NCI-H1694 treated with DMSO at 0.1 percent for 48 hours (cell line): Measurements from ENCODE around the gene PUDP.
"Not testable (repeated sequence)": the region's sequence is repeated elsewhere in the genome, so short reads cannot be mapped to it uniquely, and the experiment has no call there.

Source experiments
- DNase-seq: peaks from one replicate; lab custom pipeline; 2025; lab: John Stamatoyannopoulos, UW

Gene PUDP

DNA sequence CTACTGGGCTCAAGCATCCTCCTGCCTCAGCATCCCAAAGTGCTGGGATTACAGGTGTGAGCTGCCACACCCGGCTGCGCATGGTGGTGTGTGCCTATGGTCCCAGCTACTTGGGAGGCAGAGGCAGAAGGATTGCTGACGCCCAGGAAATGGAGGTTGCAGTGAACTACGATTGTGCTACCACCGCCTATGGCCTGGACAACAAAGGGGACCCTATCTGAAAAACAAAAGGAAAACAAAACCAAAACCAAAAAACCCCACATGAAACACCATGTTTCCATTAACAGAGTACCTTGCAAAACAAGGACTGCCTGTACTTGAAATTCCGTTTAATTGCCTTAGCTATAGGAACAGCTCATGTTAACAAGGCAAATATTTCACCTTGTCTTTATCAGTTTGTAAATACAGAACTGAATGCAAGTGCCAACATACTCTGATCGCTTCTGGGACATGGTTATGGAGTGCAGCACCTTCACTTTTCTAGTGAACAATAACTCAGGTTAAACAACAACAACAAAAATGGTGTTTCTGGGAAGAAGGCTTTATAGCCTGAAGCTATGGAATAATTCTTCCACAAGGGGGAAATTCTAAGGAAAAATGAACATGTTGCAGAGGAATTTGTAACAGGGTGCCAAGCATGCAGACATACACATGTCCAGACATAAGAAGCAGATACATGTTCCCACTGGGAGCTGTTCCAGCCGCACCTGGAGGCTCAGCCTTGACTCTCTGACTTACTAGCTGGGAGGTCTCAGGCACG lies 73.6 kb downstream of the PUDP start:
- no peak for DNase-seq

DNA sequence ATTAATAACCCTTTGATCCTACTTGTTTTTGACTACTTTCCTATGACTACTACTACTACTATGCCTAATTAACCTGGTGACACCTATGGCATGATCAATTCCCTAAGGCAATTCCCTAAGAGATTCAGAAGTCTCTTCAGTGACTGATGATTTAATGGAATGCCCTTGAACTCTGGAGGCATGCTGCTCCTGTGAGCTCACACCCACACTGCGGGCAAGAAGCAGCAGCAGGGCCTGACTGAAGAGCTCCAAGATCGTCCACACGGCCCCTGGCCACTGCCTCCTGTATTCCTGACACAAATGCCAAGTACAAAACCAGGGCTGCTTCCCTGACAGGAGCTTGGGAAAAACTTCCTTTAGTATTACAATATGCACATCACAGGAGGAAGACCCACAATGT lies 74.6 kb downstream of the PUDP start:
- DNase-seq, result no peak

DNA sequence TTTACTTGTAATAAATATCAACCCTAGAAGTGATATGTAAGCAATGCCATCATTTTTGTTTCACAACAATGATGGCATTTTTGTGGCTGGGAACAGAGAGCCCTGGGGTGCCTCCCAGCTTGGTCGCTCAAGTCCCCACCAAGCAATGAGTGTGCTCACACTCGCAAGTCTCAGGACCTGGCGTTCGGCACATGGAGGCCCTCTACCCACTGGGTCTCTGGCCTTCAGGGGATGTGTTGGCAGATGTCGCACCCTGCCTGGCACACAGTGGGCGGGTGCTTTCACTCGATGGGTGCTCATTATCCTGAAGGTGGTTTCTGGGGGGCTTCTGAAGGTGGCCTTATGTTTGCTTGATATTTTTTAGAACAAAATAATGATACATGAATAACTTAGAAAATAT lies 75.1 kb downstream of the PUDP start:
- no peak for DNase-seq

DNA sequence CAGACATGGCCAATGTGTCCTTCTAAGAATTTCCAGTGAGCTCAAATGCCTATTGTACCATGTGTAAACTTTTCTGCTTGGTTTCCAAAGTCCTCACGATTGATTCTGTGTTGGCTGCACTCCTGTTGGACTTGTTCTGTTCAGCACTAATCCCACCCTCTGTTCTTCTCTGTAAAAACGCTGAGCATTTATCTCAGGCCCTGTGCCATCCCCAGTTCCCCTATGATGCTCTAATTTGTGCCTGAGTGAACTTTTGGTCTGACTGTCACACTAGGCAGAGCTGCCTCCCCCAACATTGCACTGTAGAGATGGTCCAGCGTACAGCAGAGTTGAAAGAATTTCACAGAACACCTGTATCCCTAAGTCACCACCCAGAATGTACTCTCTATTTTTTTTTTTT lies 76.6 kb downstream of the PUDP start:
- no peak for DNase-seq

DNA sequence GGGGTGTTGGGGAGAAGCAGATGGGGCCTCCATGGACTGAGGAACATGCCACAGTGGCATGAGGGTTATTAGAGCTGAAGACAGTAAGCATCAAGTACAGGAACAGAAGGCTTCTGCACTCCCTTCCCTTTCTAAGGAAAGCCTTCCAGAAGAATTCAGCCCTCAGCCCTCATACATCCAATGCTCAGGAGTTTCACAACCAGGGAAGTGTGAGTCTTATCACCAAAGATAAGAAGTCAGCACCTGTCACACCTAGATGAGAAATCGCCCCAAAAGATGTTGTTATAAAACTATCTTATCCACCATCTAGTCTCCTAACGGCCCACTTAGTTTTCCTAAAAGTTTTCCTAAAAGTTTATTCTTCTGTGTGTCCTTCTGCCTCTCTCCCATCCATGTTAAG lies 78.4 kb downstream of the PUDP start:
- no peak for DNase-seq

DNA sequence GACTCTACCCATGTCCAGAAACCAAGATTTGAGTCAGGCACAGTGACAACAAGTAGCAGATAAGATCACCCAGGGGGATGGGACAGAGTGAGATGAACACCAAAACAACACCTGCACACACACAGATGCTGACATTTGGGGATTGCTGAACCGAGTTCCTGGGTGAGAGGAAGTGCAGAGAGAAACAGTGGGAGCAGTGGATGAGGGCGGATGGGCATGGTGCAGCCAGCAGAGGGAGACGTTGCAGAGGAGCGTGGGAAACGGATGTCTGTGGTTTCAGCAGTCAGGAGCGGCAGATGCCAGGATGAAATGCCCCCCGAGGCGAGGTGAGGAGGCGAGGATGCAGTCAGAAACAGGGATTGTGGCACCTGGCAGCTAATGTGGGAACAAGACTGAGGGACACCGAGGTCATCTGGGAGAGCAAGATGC lies 79.0 kb downstream of the PUDP start:
- DNase-seq, result no peak

DNA sequence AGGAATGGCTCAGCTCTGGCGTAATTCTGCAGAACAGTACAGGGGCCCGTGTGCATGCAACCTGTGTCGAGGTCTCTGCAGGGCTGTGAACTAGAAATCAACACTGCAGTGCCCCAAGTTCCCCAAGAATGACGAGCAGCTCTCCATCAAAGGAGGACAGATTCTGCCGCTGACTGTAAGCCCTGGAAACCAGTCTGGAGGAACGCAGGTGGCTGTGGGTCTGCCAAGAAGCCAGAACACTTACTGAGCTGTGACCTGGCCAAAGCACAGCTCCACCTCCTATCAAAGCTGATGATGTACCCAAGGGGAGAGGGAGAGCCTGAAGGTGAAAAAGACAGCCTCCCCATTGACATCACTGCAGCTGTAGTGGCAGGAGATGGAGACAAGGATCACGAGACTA lies 80.7 kb downstream of the PUDP start:
- no peak for DNase-seq

DNA sequence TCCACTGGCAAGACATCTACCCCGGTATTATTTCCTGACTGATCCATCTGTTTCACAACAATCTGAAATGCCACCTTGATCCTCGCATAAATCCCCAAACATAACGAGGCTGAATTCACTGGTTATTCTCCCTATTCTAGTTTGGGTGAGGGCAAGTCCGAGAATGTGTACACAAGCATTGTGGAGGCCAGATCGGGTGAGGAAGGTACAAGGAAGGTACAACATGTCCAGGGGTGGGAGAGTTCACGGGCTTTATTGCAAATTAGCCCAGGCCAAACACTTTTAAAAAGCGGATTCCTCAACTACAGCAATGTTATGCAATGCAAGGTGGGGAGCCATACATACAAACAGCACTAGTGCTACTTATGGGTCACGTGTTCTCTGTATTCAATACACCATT lies 82.5 kb downstream of the PUDP start:
- DNase-seq, result no peak

DNA sequence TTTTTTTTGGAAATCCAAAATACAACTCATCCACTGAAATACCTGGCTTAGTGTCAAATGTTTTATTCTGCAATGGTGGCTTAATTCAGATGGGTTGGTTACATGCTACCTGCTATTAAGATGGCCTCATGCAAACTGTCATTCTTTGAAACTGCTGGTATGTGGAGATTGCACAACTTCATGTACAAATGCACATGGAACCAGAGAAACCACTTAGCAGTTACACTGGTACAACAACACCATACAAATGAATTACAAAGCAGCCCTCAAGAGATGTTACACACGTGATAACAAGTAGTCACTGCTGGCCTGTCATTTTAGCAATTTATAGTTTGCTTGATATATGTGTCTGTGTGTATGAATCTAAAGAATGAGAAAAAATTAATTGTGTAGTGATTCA lies 85.0 kb downstream of the PUDP start:
- no peak for DNase-seq

DNA sequence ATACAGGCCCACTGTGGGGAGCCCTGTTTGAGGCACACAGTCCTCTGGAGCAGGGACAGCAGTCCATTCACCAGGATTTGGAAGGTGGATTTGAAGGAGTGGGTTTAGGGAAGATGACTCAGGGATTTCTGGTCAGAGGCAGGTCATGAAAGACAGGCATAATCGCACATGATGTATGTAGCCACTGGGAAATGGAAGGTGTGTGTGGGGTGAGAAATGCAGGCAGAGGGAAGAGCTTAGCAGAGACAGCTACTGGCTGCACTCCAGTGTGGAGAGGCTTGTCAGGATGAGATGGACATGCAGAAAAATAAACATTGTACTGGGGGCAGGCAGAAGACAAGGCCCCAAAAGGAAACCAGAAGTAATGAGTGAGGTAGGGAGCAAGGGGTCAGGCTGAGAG lies 85.7 kb downstream of the PUDP start:
- DNase-seq, result no peak

DNA sequence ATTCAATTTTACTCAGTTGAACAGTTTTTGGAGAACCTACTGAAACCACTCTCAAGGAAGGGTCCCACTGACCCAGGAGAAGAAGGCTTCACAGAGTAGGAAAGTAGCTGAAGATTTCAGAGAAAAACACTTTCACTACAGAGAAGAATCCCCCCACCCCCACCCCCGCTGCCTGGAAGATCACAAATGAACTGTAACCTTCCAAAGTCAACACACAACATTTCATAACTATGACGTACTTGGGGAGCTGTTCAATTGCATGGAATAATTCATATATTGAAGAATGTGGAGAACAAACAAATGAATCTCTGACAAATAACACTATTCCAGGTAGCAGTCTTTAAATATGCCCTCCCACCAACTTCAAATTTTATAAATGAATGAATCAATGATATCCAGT lies 86.5 kb downstream of the PUDP start:
- DNase-seq, result no peak

DNA sequence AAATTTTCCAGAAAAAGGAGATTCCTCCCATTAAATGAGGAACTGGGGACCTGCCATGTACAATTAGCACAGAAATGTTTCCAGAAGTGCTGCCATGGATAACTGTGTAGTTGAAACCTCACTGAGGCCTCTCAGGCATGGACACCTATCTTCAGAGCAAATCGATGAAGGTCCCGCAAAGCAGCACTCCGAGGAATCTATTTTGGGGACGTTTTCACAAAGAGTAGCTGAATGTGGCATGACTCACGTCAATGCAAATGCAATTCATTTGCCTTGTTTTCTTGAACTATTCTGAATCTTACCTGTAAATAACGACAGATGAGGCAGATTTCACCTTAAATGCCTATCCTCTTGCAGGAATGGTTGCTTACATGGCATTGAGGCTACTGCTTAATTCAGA lies 87.5 kb downstream of the PUDP start:
- DNase-seq, result no peak

DNA sequence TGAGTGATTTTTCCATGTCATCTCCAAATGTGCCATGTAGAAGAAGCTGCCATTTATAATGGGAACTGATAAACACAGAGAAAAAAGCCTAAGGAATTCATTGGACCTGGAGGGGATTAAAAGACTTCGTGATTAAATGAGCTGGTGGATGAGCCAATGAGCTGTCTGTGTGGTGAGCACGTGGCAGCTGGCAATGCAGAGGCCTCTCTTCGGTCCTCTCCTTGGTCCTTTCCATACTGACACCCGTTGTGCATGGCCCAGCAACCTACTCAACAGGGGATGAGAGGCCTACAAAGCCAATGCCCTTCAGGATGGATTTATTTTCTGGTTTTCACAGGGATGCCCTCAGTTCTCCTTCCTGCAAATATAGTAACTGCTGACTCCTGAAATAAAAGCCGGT lies 88.1 kb downstream of the PUDP start:
- no peak for DNase-seq

DNA sequence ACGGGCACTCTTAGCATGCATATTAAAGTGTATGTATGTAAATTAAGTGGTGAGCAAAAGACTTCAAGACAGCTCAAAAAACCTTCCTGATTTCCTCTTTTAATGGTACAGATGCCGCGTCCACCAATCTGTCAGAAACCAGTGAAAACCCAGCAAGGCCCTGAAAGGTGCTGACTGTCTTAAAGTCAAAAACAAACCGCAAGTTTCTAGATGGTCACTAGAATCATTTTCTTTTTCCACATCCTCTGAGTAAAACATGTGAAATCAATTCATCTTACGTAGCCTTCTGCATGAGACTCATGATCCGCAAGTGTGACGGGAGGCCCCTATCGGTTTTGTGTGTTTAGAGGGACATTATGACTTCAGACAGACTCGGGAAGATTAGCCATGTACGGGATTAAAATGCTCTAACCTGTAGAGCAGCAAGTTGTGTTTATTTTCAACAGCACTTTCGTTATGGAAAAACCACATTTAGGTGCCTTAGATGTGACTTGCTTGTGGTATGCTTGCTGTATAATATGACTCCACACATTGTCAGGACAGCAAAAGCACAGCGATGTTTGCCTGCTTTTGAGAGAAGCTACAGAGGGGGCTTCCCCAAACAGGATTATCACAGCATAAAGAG lies 88.6 kb downstream of the PUDP start:
- no peak for DNase-seq

DNA sequence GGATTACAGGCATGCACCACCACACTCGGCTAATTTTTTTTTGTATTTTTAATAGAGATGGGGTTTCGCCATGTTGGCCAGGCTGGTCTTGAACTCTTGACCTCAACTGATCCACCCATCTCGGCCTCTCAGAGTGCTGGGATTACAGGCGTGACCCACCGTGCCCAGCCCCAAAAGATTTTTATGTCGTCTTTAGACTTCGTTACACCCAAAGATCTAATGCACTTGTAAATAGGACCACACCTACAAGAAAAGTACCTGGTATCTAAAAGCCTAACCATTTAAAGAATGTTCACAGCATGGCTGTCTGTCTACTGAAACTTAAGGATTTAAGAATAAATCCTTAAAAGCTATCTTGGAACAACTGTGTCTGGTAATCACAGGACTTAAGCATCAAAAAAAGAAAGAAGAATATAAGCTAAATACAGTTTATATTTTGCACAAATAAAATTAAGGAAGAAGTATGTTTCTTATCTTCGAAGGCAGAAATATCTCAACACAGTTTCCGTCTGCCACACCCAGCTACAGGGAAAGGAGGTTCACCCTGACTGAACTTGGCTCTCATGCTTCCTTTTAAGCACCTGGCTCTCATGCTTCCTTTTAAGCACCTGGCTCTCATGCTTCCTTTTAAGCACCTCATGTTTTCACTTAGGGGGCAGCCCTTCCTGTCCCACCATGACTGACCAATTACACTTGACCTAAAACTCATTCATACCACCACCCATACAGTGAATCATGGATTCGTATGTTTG lies 92.4 kb downstream of the PUDP start:
- DNase-seq, result no peak

DNA sequence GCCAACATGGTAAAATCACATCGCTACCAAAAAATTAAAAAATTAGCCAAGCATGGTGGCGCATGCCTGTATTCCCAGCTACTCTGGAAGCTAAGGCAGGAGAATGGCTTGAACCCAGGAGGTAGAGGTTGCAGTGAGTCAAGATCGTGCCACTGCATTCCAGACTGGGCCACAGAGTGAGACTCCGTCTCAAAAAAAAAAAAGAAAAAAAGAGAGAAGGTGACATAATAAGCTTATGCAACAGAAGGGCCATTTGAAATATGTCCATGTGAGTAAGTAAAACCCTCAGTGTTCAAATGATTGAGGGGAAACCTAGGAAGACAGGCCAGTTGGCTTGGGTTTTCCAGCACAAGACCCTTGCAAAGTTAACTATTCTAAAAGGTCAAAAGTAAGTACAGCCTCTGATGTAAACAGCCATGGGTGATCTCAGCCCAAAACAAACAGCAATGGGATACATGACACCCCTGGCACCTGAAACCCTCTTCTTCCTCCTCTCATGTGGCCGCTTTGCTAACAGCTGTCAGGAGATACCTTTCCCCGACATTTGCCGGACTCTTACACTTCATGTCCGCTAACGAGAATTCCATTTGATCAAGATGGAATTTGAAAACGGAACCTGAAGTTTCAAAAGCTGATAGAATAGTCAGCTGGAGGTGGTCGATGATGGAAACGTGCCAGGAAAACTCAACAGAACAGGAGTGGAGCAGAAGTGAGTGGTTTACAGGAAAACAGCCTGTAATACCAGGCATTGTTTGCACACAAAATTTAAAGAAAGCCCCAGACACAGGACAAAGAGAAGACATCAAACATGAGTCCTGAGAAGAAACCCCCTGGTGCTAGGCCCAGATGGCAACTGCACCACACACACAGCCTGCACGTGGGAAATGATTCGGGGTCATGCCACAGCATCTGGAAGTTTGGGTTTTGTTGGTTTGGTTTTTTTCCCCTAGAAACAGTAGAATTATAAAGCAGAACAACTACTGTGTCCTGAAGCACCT lies 93.4 kb downstream of the PUDP start:
- DNase-seq, result no peak

DNA sequence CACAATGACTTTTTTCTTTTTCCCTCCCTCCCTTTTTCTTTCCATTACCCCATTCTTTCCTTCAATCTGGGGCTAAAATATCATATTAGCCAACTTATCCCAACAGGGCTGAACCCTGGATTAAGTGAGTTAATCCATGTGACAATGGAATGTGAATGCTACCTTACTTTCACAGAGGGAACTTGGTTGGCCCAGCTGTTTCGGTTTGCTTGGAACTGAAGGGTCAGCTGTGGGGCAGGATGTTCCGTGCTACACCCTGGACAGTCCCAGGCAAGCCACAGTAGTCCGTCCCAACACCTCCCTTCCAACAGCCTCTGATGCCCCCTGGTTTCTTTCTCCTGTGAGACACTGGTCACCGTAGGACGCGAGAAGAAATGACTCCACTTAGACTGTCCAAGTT lies 95.4 kb downstream of the PUDP start:
- no peak for DNase-seq

DNA sequence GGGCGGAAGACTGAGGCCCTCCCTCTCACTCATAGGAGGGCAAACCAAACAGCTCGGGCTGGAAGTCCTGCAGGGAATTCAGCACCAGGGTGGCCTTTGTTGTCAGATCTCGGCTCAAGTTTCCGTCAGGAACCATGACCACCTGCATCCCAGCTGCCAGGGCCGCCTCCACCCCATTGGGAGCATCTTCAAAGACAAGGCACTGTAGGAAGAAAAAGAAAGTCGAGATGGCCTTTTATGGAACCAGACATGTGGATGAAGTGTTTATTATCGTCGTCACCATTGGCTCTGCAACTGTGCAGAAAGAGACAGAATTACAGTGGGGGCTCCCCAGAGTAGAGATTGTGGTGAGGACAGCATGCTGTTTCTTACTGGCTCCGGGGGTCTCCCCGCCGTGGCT lies 97.7 kb downstream of the PUDP start:
- no peak for DNase-seq

DNA sequence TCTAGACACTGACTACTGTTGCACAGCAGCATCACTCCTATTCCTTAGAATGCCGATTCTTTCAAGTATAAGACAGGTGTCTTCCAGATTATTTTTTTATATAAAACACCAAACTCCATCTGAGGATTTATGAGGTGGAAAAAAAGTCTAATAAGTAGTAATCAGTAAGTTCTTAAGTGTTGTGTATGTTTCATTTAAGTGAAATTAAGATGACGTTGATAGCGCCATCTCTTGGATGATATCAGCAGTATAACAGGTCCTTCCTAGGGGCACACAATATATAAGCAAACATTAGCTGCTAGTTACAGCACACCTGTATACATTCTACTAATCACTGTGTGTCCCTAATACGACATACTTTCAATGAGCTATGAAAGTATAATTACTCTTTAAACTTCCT lies 100.0 kb downstream of the PUDP start:
- DNase-seq, result no peak

DNA sequence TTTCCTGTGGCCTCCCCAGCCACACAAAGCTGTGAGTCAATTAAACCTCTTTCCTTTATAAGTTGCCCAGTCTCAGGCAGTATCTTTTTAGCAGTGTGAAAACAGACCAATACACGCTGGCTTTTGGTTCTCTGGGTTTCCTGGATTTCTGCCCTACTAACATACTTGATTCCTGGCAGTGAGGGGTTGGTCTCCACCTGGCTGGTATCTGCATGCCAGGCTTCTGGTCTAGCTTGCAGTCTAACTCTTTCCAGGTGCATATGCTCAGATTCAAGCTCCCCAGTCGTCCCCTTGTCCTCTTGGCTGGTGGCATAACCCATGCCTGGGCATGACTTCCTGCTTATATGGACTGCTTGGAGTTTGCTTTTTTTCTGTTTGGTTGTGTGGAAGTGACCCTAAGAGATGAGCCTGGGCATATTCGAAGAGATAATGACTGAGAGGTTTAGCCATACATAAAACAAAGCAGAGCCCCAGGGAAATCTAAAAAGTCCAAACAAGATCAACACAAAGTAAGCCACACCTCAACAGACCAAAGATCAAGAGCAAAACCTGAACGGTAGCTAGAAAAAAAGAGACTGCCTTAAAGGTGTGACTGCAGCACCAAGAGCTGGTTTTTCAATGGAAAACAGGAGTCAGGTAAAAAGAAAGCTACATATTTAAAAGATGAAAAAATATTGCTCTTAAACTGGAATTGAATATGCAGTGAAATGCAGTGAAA lies 102.6 kb downstream of the PUDP start:
- DNase-seq, result no peak

DNA sequence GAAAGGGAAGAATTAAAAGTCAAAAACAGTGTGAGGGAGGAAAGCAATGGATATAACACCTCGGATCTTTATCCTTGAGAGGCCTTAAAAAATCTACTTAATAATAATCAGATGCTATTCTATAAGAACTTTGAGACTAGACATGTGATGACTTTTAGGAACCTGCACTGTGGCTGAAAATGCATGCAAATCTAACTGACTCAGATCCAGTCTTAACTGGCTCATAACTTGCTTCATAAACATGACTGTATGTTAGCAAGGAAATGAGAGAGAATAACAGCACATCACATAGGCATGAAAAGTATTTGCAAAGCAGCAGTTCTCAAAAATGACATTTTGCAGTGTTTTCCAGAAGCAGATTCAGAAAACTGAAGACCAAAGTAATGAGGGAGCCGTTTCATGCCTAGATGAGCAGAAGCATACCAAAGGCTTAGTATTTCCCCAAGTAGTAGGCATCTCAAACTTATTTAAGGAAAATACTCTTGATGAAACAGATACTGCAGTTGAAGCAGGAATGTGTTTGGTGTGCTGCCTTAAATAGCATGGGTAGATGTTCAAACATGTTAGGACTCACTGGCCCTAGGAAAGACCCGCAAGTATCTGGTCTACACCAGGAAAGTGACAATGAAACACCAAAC lies 104.0 kb downstream of the PUDP start:
- DNase-seq, result not testable (repeated sequence)
